ENCODE measurements around the gene TAS1R3.

TAS1R3 gene

DNA sequence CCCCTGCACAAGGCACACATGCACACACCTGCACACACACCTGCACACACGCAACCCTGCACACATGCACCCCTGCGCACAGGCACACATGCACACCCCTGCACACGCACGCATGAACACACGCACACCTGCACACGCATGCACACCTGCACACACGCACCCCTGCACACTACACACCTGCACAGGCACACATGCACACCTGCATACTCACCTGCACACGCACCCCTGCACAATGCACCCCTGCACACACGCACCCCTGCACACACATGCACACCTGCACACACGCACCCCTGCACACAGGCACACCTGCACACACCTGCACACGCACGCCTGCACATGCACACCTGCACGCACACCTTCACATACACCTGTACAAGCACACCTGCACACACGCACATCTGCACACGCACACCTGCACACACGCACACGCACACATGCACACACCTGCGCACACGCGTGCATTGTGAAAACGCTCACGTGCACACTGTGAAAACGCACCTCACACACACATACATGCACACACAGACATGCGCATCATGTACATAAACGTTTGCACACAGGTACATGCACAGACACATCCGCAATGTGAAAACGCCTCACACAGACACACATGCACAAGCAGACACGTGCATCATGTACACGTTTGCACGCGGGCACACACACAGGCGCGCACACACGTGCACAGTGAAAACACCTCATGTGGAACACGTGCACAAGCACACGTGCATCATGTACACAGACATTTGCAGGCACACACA lies 9.9 kb downstream of the TAS1R3 start:
- DNase-seq = no peak

DNA sequence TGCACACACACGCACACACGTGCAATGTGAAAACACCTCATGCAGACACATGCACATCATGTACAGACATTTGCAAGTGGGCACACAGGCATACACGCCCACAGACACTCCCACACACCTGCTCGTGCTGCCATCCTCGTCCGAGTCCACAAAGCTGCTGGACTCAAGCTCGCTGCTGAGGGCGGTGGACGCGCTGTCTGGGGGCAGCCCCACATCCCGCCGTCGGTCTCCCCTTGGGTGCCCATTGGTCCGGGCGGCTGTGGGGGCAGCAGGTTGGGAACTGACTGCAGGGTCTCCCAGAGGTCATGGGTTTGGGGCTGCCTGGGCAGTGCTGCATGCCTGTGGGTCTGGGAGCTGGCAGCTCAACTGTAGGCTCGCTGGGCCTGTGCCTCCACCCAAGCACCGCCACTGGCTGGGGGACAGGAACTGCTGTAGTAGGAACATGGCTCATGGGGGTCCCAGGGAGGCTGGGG lies 10.5 kb downstream of the TAS1R3 start:
- DNase-seq = no peak

DNA sequence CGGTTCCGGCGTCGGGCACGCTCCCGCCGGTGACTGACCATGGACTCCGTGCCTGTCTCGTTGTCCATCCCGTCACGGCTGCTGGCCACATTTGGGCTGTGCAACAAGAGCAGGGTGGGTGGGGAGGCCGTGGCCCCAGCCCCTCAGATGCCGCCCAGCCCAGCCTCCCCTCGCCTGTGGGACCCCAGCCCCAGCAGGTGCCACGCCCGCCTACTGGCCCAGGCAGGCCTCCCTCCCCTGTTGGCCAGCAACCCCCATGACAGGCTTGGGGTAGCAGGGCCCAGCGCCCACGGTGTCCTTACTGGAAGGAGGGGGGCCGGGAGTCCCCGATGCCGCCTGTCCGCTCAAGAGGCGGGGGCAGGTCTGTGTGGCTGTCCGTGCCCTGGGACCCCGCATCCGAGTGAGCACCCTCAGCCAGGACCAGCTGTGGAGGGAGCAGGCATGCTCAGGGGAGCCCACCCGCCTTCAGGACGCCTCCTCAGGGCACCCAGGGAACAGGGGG lies 11.0 kb downstream of the TAS1R3 start:
- no peak for DNase-seq

DNA sequence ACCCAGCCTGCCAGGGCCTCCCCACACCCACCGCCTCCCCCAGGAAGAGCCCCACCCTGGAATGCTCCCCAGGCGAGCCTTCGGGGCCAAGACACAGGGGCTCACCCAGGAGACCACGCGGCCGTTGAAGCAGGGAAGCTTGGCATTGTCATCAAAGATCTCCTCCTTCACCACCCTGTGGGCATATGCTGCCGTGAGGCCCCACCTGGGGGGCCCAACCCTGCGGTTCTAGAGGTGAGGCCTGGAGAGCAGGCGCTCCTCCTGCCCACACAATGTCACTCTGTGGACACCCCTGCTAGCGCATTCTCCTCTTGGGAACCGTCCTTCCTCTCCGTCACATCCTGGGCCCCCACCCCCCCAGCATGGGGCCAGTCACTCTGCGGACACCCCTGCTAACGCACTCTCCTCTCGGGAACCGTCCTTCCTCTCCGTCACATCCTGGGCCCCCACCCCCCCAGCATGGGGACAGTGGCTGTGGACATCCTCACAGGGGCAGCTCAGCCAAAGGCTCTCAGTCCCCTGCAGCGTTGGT lies 11.6 kb downstream of the TAS1R3 start:
- no peak for DNase-seq

DNA sequence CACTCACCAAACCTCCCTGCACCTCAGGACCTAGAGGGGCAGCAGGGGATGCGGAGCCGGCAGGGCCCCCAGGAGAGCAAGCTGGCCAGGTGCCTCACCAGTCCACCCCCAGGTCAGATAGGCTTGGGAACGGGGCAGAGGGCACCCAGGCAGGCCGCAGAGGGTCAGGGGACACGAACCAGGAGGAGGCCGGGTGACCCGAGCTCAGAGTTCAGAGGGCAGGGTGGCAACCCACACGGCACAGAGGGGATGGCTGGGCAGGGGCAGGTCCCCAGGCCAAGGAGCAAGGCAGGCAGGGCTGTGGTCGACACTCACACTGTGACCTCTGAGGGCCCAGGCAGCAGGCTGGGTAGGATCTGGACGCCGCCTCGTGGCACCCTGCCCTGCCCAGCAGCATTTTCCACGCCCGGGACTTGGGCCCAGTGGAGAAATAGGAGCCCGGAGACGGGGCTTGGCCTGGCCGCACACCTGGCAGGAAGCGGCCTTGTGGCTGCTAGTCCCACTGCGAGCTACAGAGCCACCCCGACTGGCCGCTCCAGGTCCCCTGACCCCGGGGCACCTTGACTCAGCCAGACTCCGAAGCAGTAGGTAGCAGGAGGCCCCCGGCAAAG lies 12.8 kb downstream of the TAS1R3 start:
- no peak for DNase-seq

DNA sequence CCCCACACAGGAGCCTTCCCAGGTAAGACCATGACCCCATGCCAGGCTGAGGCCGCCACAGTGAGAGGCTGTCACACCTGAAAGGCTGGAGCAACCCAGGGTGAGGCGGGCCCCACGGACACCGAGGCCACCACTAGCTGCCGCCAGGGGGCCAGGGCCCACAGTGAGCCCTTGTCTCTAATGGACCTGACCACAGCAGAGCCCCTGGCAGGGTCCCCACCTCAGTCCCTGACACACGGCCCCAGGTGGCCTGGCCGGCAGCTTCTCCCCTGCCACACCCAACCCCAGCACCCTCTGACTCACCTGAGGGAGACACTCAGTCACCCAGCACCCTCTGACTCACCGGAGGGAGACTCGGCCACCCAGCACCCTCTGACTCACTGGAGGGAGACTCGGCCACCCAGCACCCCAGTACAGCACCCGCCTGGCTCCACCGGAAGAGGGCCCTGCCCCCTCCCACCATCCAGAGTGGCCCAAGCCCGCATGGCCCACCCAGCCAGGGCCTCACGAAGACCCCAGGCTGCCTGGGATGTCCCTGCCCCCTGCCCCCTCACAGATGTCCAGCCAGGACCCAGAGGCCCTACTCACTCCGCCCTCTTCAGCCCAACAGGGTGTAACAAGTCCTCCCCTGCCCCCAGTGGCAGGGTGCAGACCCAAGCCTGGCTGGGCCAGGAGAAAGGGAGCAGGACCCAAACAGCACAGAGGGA lies 13.7 kb downstream of the TAS1R3 start:
- DNase-seq = peak; percentile 4

DNA sequence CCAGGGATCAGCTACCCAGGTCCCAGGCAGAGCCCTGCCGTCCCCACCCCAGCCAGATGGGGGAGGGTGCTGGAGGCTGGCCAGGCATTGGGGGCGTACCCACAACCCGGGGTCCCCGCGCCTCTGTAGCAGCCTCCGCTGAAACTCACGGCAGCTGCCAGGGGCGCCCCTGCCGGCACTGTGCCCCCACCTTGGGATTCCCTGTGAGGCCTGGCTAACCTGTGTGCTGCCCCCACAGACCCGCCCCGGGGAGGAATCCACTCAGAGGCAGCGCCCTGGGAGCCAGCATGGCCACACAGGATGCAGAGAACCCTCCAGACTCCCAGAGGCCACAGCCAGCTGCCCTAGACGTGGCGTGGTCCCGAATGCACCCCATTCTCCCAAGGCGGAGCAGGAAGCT lies 14.3 kb downstream of the TAS1R3 start:
- no peak for DNase-seq

DNA sequence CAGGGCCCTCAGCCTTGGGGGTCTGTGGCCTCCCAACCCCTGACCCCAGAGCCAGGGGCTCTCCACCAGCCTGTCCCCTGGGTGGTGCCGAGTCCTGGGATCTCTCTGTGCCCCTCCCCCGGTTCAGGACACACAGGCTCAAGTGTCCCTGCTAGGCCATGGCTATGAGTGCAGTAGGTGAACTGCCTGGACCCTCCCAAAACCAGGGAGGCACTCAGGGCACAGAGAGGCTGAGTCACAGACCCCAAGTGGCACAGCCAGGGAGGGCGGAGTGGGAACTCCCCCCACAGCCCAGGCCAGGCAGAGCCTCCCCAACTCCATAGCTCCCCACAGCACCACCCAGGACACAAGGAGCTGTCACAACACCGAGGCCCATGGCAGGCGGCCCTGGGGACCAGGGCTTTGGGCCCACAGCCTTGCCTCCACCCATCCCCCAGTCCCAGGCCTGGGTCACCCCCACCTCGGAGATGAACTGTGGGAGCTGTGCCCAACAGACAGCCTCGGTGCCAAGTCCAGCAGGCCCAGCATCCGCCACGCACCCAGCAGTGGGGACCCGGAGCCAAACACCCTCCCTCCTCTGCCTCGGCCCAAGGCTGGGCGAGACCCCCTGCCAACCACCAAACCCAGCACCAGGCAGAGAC lies 14.9 kb downstream of the TAS1R3 start:
- DNase-seq = no peak

DNA sequence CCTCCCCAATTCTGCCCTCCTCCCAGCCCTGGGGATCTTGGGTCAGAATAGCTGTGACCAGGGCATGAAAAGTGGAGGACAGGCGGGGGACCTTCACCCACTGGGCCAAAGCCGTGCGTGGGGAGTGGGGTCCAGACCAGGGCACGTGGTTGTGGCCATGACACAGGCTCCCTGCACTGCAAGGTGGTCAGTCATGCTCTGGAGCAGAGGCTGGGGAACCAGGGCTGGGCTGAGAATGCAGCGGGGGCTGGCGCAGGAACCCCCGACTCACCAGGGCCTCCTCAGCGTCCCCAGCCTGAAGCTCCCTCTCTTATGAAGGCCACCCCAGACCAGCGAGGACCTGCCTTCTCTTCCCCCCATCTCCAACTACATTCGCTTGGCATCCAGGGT lies 15.4 kb downstream of the TAS1R3 start:
- DNase-seq = no peak

DNA sequence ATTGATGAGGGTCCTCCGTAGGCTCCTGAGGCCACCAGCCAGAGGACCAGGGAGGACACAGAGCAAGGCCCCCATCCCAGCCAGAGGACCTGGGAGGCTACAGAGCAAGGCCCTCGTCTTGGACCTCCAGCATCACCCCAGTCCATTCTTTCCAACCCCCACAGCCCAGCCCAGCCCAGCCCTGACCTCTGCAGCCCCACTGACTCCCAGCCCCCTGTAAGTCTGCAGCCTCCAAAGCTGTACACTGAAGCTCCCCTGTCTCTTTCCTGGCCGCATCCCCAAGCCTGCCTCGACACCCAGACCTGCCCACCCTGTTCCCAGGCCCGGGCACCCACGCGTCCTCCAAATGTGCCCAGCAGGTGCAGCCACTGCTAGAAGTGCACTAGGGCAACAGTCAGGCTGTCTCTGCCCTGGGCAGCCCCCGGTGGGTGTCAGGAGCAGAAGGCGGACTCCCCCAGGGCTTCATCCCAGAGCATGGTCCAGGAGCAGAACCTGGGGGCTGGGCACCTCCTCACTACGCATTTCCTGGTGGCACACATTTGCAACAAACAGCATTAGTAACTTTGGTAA lies 16.0 kb downstream of the TAS1R3 start:
- no peak for DNase-seq

DNA sequence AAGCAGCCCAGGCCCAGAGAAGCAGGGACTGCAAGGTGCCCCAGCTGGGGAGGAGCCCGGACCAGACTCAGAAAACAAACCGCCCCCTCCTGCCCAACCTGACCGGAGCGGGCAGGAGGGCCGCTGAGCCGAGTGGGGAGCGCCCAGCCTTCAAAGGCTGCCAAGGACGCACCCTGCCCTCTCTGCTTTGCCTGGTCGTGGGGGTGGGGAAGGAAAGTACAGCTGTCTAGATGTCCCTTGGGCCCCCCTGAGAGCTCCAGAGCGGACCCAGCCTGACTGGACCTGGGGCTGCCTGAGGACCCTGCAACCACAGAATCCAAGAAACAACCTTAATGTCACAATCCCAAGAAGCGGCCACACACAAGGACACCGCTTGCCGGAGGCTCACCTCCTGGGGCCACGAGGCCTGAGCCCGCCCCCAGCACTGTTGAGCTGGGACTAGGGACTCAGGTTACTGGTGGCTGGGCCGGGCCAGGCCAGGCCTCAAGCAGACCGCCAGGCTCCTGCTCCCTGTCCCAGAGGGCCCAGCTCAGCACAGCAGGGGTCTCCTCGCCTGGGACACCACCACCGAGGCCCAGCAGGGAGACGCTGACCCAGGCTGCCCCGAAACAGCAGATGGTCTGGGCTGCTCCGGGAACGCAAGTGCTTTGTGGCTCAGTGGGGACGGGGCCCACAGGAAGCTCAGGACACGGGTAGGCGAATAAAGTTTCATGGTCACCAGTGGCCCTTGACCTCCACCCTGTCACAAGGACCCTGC lies 16.8 kb downstream of the TAS1R3 start:
- DNase-seq = no peak

DNA sequence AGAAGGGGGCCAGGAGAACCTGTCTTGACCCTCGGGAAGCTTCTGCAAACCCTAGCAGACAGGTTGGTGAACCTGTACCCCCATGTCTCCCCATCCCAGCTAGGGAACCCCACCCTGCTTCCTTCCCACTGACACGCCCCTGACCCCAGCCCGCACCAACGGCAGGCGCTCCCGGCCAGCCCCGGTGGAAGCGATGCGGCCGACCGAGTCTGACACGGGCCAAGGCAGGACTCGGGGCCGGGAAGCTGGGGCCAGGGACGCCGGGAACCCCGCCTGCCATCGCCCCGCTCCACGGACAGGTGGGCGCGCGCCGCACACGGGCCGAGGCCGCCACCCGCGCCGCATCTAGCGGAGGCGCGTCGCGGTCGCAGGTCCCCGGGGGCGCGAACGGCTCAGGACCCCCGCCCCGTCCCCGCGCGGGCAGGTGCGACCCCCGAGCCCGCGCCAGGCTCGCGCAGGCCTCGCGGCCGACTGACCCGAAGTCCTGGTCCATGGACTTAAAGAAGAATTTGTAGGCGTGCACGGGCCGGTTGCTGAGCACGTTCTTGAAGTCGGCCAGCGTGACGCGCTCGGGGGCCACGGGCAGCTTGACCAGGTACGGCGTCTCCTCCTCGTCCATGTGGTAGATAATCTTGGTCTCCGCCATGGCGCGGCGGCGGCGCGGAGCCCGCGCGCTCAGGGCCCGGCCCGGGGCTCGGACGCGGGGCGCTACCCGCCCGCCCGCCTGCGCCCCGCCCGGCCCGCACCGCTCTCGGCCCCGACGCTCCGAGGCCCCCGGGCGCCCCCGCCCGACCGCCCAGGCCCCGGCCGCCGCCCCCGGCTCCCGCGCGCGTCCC lies 17.6 kb downstream of the TAS1R3 start:
- peak; percentile 48 for DNase-seq

DNA sequence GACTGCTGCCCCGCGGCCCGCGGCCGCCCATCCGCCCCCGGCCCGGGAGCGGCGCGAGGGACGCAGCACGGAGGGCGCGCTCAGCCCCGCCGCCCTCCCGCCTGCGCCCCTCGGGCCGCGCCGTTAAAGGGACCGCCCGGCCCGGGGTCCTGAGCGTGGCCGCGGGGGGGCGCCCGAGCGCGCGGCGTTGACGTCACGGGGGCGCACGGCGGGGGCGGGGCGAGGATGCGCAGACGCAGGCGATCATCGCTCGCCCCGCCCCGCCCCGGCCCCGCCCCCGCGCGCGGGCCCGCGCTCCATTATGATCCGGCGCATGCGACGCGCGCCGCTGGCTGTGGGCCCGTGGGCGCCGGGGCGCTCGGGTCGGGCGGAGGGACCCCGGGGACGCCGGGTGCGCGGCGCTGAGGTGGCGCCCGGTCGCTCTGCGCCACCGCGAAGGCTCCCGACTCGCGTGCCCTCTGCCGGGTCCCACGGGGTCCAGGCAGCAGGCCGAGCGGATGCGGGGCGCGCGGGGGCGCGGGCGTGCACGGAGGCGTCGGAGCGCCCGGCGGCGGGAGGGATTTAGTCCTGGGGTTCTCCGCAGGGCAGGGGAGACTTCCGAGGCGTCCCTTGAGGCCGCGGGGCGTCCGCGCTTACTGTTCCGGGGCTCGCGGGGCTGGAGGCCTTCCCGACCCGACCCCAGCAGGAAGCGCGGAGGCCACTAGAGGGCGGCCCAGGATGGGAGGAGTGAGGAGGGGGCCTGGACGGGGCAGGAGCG lies 18.4 kb downstream of the TAS1R3 start, which contains the start of gene DVL1:
Gene DVL1 (minus strand): TSS at position 163 of the 757 bp plus-strand sequence. CDS start 353 bp downstream, outside the sequence.
- DNase-seq = peak; percentile 68

DNA sequence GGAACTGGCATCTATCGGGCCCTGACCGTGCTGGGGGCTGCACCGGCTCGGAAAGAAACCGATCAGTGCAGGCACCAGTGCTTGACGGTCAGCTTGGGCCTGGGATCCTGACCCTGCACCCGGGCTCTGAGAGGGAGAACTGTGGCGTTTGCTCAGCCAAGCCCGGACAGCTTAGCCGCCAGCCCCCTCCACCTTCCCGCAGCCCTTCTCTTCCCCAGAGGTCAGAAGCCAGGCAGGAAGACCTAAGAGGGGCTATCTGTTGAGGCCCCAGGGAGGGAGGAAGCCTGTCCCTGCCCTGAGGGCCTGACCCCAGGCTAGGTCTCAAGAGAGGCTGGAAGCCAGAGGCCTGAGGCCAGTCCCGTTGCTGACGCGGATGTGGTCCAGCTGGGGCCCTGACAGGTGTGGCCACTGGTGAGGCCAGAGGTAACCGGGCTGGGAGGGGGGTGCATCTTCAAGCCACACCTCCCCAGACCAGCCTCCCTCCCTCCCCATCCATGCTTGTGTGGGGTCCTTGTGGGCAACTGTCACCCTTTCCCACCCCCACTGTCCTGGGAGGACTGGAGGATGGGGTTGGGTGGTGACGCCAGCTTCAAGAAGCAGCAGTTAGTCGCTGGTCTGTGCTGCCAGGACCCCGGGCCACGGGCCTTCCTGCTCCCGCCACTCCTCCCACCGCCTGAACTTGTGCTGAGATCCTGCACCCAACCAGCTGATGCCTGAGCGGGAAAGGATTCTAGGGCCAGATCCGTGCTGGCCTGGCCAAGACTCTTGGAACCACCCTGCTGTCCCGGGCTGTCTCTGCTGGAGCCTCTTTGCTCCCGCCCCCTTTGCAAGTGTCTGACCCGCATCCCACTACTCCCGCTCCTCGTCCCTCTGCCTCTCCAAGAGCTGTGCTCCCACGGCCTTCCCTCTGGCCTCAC lies 20.7 kb downstream of the TAS1R3 start:
- DNase-seq = no peak

DNA sequence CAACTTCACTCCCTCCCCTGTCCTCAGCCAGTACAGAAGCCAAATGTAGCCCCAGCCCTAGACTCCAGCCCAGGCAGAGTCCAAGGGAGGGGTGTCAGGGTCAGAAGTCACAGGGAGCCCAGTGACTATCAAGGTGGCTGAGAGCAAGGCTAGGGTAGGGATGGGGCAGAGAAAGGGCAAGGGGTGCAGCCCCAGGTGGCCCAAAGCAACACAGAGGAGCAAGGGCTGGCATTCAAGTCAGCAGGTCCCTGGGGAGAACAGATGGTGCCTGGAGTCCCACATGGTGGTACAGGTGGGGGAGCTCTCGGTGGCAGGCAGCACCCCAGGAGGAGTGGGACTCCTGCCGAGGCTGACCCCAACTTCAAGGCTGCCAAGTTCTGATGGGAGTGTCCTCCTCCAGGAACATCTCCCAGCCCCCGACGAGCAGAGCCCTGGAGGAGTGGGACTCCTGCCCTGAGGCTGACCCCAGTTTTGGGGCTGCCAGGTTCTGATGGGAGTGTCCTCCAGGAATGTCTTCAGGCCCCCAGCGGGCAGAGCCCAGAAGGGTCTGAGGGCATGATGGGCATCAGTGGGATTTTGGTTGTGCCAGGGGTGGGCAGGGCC lies 21.8 kb downstream of the TAS1R3 start:
- DNase-seq = no peak

DNA sequence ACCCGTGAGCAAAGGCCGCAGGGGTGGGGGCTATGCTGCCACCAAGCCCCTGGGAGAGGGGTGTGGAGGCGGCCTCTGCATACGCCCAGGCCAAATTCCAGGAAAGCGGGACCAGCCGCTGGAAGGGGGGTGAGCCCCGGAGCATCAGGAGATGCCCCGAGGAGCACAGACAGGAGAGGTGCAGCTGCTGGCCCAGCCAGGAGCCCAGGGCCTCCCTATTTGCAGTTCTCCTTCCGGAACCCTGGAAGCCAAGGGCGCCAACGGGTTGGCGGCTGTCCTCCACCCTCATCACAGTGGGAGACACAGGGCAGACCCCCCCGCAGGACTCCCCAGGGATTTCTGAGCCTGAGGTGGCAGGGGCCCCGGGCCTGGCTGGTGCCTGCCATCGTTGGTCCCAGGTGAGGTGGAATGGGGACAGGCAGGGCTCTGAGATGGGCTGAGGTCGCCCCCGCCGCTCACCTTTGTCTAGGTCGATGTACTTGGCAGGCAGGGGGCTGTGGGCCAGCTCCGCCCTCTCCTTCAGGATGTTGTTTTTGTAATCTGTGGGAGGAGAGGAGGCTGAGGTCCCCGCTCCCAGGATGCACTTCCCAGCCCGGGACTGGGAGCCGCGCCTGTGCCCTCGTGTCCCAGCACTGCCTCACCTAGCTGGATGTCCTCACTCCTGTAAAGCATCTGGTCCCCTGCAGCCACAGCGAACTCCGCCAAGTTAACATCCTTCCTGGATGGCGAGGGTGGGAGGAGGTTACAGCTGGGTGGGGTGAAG lies 22.5 kb downstream of the TAS1R3 start:
- no peak for DNase-seq

Measured in OCI-M1 (cell line).